Hepatic stellate cell (primary cell): ENCODE measurements around the gene VAT1L.

Experiments
- DNase-seq: peaks from one replicate; pipeline ENCODE4 v3.0.0; 2011; ENCODE audit warnings: low spot score

VAT1L gene

DNA sequence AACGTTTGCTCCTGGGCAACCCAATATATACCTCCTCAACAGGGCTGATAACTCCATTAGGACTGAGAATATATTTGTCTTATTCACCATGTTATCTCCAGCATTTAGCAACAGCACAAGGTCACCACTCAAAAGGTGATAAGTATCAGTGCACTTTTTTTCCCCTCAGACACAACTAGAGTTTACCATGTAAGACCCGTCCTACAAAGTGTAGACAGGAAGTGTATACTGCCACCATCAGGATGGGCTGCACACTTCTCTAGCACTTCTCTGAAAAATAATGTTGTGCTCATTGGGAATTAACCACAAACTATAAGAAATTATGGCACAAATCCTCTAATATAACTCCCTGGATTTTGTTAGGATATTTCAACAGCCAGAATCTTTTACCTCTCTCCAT is 5.7 kb upstream of the VAT1L start:
- no peak for DNase-seq

DNA sequence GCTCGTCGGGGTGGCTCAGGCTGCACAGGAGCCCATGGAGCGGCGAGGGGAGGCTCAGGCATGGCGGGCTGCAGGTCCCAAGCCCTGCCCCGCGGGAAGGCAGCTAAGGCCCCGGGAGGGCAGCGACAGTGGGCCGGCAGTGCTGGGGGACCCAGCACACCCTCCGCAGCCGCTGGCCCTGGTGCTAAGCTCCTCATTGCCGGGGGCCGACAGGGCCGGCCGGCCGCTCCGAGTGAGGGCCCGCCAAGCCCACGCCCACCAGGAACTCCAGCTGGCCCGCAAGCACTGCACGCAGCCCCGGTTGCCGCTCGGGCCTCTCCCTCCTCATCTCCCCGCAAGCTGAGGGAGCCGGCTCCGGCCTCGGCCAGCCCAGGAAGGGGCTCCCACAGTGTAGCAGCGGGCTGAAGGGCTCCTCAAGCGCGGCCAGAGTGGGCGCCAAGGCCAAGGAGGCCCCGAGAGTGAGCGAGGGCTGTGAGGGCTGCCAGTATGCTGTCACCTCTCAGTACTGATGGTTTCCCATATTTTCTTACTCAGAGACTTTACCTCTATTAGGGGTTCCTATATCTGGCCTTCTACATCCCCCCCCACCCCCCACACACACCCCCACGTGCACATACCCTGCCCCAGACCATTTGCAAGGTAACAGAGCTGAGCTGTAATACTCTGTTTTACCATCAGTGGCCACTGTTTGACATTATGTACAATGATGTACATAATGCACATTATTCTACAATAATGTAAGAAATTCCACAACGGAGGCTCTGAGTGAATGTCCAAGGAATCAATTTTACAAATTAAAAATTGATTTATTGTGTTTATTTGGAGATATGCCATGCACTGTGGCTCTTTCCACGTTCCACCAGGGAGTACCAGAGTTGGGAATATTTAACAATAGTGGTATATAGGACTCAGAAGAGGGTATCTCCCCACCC is 3.7 kb upstream of the VAT1L start:
- DNase-seq = no peak

DNA sequence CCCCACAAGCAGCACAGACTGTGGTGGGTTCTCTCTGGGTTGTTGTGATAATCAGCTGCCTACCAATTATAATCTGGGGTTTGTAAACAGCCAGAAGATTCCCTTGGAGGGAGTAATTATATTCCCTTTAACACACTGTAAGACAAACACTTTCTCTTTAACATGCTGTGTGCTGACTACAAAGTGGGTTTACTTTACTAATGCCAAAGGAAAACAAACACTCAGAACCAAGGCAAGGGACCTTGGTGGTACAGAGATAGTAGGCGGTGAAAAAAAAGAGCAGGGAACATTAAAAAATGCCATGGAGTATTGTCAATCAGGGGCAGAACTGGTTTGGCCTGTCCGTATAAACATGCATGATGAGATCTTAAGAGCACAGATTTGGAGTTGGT is 3.0 kb upstream of the VAT1L start:
- DNase-seq = no peak

DNA sequence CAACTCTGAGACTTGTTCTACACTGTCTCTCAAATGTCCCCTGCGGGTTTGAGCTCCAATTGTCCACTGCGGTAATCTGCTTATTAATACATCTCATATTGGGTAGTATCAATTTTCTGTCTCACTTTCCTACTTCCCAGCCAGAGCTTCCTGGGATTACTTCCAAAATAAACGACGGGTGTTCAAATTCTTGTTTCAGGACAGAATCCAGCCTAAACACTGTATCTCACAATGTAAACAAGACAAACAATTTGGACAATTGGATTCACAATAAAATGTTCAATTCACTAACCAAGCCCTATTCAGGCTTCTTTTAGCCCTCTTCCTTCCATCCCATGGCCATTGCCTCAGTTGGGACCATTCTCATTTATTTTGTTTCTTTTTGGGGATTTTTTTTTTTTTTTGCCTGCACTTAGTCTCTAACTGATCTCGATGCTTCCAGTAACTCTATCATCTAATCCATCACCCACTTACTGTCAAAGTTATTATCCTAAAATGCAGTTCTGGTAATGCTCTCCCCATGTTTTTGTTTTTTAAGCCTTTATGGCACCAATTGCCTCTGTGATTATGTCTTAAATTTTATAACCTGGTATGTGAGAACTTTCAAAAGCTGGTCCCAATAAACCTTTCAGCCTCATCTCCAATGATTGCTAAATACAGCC is 2.0 kb upstream of the VAT1L start:
- DNase-seq = no peak

DNA sequence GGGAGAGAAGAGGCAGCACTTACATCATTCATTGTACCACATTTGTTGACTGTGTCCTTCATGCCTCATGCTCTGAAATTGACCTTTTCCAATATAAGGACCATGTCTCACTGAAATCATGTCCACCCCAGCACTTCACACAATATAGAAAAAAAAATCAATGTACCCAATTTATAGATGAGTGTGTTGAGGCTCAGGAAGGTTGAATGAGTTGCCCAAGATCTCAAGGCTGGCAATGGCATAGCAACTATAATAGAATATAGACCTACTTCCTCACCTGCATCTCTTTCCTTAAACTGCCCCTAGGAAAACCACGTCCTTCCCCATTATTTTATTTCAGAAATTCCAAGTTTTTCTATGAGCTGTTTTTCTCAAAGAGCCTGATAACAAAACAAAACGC is 912 bp upstream of the VAT1L start:
- DNase-seq = no peak

DNA sequence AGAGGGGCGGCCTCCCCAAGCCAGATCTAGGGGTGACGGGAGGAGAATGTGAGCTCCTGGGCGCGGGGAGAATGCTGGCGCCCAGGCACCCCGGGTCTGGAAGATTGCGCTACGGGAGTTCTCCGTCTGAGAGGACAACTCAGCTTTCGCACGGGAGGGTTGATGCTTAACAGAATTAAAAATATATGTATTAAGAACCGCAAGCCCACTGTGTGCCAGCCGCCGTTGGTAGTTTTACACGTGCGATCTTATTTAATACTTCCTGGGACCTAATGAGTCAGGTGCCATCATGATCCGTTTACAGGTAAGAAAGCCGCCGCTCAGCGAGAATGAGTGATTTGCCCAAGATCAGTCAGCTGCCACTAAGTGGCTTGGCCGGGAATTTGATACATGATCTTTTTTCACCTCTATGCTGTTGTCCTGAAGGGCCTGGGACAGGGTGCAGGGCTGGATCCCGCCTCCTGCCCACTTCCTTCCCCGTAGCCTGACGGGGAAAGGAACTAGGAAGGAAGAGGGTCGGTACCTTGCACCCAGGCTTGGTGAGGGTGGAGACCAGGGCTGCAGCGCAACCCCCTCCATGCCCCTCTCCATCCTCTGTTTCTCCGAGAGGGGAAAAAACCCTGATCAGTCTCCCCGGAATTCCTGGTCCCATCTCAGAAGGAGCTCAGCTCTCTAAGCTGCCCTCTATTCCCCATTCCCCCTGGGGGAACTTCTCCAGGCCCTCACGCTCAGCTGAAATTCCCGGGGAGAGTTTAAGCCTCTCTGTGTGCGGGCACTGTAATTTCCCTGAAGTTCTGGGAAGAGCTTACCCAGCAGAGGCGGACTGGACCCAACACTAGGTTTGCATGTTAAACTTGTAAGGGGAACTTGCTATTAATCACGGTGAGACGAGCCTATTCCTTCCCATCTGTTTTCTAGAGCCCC is 983 bp downstream of the VAT1L start:
- no peak for DNase-seq

DNA sequence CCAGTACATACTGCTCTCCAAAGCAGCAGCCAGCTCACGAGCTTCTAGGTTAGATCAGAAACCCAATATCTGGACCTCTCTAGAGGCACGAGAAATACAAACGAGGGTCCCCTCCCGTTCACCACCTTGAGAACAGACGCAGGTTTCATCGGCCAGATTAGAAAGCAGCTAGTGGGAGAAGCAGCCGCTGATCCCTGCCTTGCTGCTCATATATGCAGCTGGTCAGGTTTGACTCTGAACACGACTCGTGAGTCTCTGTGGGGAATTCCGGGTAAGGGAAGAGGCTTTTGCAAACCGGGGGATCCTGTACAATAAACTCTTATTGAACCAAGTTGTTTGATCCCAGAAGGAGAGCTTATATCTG is 1.6 kb downstream of the VAT1L start:
- DNase-seq = no peak

DNA sequence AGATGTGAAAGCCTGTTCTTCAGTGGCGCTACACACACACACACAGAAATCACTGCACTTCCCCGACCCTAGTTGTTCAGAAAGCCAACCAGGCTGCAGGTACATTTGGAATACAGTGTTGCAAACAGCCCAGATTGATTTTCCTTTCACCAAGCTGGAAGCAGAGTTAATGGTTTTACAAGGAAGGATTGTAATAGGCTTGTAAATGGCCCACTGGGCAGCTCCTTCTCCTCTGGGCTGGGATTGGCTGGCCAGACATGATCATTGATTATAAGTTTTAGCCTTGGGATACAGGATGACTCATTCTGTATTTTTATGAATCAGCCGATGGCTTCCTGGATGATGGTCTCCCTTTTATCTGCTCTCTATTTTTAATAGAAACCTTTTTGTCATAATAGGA is 2.5 kb downstream of the VAT1L start:
- no peak for DNase-seq

DNA sequence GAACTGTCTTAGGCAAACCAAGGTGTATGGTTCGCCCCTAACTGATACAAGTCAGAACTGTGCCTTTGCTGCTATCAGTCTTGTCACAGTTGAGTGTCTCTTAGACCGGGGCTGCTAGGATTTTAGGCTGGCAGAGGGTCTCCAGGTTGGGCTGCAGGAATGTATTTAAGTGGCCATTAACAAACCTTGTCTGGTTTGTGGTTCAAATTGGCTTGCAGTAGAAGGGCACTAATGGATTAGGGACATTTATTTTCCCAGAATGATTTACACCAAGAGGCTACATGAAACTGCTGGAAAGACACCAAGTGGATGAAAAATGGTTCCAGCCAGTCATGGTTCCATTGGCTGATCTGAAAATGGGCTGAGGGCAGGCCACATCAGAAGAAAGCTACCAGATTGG is 5.1 kb downstream of the VAT1L start:
- DNase-seq = no peak

DNA sequence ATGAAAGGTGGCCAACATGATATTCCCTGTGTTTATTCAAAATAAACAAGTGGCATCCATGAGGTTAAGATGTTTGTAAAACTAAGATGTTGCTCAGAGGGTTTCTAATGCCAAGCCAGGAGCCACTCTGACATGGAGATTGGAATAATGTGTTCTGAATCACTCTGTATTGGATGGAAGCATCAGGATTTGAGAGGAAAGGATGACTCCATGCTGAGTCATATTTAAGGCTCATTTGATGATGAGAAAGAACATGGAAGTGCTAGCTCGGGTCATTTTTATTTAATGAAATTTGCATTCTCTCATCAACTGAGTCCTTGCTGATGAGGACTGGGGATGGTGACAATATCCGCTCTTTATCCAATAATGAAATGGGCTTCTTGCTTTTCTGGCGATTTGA is 6.2 kb downstream of the VAT1L start:
- no peak for DNase-seq

DNA sequence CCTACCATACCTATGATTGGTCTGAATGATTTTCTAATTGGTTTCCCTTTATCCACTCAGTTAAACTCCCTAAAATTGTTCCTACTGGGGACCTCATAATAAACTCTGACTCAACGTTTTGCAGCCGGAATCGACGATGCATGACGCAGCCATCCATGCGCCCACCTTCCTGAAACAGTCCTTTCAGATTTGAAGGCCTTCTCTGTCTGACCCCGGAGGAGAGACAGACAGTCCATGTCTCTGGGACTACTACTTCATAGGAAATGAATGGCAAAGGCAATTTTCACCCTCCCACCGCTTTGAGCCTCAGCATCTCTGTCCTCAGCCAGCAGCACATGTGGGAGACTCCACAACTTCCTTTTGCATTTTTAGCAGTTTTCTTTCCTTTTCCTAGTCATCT is 13.5 kb downstream of the VAT1L start:
- no peak for DNase-seq

DNA sequence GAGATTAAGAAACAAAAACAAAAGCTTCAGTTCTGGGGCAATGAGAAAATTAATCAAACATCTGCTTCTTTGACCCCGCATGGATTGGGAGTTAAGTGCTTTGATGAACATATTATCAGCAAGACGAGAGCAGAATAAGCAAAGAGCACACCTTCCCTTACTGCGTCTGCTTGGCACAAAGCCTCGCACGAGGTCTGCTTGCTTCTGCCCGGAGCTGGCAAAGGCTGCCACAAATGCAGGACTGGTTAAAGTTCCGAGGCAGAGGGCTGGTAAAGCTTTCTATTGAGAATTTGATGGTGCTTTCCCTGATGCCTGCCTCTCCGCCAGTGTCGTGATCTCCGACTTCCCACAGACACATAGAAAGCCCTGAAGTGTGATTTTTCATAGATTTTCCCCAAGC is 17.0 kb downstream of the VAT1L start:
- DNase-seq = no peak

DNA sequence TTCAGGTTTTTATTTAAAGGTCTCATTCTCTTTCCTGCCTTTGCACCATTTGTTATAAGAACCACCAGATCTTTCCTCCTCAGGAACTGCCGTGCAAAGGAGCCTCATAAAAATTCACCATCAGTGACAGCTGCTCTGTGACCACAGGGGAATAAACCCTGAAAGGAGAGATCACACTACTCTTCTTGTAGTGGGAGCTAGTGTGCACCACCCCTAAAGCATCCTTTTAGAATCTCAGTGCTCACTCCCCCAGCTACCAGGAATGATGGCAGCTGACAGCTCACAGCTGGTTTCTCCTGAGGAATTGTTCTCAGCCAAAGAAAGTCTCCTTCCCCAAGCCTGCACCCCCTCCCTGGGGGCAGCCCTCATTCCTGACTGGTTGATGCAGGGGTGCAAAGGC is 18.7 kb downstream of the VAT1L start:
- DNase-seq = no peak

DNA sequence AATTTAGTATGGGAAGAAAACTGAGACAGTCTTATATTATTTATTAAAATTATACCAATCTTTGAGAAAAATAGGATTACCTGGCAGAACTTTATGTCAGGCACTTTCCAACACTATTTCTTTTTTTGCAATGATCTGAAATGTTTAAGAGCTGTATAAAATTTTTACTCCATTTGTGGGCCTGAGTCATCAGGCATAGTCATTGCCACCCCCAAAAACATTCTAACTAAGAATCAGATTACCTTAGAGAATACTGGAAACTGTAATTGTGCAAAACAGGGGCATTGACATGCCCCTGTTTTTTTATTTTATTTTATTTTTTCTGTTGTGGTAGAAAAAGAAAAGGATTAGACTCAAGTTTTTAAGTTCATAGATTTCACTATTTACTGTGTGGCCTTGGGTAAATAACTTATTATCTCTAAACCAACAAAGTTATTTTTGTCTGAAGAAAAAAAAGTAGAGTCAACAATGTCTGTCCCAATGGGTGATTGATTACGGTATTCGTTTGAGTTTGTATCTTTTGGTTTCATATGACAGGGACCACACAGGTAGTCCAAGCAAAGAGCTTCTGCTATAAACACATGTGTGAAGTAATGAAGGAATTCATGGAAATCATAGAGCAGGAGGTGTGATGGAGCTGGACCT is 24.6 kb downstream of the VAT1L start:
- DNase-seq = no peak

DNA sequence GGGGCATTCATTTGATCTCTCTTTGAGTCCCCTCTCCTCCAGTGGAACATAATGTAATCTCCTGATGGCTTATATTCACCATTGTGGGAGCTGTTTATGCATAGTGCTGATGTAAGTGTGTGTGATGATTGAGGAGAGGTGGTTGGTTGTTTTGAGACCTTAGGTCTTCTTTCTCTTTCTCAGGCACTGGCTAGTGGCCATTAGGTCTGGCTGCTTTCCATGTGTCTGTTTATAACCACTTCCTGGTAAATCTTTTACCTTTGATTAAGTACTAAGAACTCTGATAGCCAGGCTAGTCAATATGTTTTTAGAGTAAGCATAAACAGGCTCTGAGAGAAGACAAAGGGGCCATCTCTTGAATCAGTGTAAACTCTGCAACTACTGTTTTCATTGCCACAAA is 27.9 kb downstream of the VAT1L start:
- no peak for DNase-seq

DNA sequence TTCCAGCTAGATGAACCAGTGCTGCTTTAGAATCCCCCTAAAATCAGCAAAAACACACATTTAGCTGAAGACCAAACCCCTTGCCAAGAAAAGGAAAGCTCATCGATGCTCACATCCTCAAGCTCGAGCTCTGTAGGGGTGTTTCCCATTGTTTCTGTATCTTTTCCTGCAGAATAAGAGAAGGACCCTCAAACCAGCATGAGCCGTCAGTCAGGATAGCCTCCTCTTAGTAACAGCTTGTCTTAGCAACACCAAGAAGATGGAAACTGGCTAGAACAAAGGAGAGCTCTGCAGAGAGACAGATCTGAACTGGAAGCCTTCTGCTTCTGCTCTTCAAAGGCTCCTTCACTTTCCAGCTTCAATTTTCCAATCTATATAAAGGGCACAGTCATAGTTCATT is 32.0 kb downstream of the VAT1L start:
- DNase-seq = no peak

DNA sequence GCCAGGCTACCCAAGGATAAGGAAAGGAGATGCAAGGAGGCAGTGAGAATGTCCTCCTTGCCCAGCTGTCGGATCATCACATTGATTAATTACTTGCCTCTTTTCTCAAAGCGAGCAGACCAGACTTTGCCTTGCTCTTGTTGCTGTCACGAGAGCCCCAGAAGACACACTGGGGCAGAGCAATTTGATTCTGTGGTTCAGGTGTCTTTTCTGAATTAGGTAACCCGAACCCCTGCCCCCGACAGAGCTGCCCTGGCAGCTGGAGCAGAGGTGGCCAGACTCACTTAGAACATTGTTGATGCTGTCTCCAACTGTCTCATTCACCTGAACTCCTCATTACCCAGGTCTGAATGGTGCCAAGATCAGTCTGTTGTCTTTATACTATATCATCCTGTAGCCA is 34.3 kb downstream of the VAT1L start:
- no peak for DNase-seq

DNA sequence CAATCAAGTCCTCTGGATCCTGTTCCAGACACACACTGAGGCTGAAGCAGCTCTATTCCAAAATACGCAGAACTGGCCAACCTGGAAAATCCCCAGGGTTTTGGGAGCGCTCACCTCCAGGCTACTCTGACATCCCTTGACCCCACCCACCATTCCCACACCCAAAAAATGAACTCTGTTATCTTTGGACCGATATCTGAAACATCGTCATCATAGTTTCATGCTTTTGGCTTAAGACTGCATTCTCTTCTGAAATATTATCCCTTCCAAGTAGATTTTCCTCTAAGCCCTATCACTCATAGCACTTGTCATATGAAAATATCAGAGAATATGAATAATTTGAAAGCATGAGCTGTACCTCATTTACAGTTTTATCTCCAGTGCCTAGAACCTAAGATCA is 34.7 kb downstream of the VAT1L start:
- no peak for DNase-seq

DNA sequence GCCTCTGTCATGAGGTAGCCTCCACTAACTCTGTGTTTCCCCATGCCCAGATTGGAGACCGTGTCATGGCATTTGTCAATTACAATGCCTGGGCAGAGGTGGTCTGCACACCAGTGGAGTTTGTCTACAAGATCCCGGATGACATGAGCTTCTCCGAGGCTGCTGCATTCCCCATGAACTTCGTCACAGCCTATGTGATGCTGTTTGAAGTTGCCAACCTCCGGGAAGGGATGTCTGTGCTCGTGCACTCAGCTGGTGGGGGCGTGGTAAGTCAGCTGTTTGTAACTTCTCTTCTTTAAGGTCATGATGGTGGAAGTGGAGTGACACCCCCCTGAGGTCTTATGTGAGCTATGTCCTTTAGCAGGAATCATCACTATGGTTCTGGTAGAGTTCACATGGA is 36.8 kb downstream of the VAT1L start:
- DNase-seq = no peak

DNA sequence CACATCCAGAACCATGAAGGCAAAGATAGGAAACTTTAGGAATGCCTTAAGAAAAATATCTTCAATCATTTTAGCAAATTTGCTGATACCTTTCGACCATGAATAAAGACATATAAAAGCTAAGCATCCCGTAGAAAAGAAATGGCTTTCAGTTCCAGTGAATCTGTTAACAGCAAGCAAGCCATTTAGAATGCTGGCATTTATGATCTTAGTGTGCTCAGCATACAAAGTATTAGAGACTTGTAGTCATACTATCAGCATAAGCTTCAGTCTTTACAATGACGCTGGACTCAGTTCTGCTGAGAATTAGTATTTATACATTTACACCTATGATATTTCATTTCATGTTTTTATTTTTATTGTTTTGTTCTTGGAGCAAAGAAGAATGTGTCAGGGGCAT is 38.7 kb downstream of the VAT1L start:
- no peak for DNase-seq

DNA sequence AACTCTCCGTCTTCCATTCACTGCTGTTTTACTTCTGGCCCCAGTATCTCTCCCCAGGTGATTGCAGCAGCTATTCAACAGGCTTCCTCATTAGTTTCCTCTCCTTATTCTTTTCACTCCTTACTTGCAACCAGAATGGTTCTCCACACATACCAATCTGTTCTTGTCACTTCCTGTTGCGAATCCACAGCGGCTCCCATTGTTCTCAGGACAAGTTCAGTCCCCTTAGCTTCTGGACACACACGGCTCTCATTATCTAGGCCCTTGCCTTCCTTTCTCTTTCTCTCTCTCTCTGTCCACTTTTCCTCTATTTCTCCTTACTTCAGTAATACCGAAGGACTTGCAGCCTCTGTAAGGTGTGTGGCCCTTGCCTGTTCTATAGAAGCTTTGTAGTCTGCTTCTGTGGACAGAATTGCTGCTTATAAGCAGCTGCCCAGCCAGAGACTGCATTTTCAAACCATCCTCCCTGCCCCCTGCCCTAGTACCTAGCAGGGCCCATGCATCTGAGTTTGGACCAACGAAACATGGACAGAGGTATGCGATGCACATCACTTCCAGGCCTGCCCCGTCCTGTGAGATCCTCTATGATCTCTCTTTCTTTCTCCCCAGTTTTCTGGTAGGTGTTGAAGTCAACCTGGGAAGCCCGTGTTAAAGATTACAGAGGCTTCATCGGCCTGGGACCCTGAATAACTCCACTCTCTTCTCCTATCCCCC is 45.7 kb downstream of the VAT1L start:
- DNase-seq = peak; percentile 4
